NCI-H226 (cell line): ENCODE results near the gene NPLOC4.
"Not testable (repeated sequence)": the region's sequence is repeated elsewhere in the genome, so short reads cannot be mapped to it uniquely, and the experiment has no call there.

Experiments used
- DNase-seq: peaks from one replicate; pipeline ENCODE4 v3.0.0-alpha.2; 2015

NPLOC4 gene

DNA sequence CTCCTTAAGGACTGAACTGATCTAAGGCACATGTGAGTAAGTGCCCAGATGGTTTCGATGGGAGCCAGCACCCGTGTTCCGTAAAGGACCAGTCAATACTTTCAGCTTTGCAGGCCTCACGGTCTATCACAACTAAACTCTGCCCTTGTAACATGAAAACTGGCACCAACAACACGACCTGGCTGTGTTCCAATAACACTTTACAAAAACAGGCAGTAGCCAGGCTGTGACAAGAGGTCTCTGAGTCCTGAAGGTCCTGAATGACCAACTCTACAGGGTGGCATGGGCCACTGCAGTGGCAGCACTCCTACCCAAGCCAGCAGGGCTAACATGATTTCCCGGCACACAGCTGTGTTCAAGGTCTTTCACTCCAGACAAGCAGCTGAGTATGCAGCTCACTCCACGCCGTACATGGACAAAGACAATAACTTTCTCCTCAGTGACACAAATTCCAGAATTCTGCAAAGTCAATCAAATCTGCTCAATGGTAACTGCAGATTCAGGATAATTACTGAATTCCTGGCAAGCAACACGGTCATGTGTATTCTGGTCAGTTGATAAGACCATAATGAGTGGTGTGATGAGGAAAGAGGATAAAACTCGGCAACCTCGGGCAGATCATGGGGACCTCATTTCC lies 15.3 kb downstream of the NPLOC4 start:
- no peak for DNase-seq

DNA sequence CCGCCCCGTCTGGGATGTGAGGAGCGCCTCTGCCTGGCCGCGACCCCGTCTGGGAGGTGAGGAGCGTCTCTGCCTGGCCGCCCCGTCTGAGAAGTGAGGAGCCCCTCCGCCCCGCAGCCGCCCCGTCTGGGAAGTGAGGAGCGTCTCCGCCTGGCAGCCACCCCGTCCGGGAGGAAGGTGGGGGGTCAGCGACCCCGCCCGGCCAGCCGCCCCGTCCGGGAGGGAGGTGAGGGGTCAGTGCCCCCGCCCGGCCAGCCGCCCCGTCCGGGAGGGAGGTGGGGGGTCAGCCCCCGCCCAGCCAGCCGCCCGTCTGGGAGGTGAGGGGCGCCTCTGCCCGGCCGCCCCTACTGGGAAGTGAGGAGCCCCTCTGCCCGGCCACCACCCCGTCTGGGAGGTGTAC lies 18.6 kb downstream of the NPLOC4 start:
- DNase-seq = not testable (repeated sequence)

DNA sequence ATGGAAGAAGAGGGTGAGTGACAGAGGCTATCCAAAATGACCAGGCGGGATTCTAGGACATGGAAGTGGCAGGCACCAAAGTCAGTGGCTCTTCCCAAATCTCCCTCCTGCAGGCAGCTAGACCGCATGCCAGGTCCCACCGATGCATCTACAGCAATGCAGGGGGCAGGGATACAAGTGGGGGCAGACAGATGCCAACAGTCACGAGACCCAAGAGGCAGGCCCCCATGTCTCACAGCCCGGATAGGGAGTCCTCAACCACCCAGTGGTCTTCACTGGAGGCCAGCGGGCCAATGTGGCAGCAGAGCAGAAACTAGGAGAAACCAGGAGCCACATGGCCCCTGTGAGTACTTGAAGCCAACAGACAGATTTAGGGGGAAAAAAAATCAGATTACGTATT lies 20.0 kb downstream of the NPLOC4 start:
- DNase-seq = no peak

DNA sequence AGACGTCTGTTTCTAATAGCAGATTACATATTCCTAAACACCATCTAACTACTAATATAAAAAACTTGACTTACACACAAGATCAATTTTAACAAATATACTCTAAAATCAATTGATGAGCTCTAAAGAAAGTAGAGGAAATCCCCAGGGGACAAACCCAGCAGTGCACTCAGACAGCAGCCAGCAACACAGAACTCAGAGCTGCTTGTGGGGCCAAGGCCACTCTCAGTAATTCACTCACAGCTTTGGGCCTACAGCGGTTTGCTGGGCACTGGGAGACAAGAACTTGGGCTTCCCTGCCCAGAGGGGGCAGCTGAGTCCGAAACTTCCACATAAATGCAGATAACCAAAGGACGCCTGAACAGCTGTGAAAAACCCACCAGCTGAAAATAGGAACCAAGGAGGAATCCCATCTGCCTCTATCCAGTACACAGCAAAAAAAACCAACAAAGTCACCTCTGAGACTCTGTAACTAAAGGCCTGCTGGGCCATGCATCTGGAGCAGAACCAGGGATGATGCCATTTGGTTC lies 21.4 kb downstream of the NPLOC4 start:
- no peak for DNase-seq

GRCh38 chr17:81612172-81612970 lies 24.5 kb downstream of the NPLOC4 start:
- DNase-seq = no peak

- DNase-seq = no peak
These were observed 27.2 kb downstream of the NPLOC4 start for GRCh38 chr17:81609541-81610311.

DNA sequence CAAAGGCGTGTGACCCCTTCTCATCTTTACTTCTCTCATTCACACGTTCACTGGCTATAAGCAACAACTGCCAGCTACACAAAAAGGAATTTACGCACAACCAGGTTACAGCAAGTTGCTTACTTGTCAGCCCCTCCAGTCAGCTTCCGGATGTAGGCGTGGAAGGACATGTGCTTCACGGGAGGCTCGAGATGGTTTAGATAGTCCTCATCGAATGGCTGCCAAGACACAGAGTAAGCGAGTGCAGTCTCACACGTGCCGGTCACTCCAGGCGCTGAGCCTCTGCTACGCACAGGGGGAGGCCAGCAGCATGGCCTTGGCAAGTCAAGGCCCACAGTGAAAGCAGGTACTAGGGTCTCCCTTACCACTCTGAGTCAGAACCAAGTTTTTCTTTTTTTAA lies 28.3 kb downstream of the NPLOC4 start:
- DNase-seq = no peak

GRCh38 chr17:81608082-81608481 lies 28.8 kb downstream of the NPLOC4 start:
- no peak for DNase-seq

GRCh38 chr17:81607431-81607830 lies 29.5 kb downstream of the NPLOC4 start:
- no peak for DNase-seq

DNA sequence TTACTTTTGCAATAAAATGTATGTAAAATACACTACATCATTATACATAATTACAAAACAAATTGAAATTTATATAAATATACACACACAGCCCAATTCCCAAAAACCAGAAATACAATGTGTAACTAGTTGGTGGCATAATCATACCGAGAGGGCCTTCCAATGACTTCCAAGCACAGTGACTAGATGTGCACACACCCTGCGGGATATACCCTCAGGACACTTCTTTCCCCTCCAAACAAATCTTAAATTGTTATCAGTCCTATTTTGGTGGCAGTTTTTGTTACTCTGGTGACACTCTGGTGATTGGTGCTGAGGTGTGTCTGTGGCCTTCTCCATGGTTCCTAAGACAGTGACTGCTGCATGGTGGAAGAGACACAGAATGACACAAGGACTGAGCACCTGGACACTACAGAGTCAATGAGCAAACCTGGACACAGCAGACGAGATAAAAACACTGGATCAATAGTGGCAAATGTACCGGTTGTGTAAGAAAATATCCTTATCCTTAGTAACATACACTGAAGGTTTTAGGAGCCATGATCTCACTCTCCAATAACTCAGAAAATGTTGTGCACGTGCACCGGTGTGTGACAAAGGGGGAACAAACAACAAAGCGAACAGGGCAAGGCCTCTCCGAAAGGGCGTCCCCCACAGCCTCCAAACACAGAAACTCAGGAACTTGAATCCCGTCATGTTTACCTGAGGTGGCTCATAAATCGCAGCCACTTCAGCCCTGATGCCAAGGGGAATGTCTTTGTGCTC lies 32.9 kb downstream of the NPLOC4 start:
- no peak for DNase-seq

- peak; percentile 37 for DNase-seq
These were observed 35.3 kb downstream of the NPLOC4 start for GRCh38 chr17:81601525-81602120.

GRCh38 chr17:81599719-81600486 lies 37.0 kb downstream of the NPLOC4 start:
- no peak for DNase-seq

- DNase-seq = no peak
These were observed 43.6 kb downstream of the NPLOC4 start for GRCh38 chr17:81593105-81593871.

DNA sequence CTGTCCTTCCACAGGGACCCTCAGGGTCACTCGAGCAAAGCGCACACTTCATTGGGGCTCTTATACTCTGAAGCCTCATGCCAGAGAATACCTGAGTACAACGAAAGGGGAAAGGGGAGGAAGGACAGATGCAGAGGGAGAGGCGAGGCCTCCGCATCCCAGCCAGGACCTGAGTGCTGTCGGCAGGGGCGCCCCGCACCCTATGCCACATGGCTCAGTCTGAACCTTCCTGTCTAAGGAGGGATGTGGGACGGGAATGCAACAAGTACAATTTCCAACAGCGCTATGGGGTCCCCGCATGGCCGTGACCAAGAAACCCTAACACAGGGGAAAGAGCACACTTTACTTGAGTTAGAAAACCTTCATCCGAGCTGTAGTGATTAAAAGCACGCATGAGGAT lies 44.9 kb downstream of the NPLOC4 start:
- DNase-seq = no peak

DNA sequence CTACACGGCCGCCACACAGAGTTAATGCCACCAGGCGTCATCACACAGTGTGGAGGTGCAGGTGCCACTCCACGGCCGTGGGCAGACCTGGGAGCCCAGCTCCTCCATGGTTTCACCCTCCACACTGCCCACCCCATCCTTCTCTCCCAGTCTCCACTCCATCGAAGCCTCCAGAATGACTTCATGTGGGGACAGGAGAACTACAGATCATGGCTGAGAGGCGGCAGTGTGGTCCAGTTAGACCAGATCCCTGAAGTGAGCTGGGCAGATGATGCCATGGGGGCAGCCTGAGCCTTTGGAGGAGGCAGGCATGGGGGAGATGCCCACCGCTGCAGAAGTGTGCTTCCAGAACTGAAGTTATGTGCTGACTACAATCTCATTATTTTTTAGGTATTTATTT lies 46.8 kb downstream of the NPLOC4 start:
- no peak for DNase-seq

DNA sequence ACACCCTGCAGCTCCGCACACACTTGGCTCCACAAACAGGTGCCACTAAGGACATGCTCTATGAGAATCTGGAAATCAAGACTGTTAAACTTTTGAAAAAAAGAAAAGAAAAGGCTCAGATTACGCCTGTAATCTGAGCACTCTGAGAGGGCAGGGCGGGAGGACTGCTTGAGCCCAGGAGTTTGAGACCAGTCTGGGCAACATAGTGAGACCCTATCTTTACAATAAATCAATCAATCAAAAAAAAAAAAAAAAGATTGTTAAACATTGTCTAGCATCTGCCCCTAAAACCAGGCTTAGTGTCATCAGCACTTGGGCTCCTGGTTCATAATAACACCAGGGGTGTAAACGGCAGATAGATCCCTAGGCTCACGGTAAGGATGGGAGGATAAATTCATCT lies 47.3 kb downstream of the NPLOC4 start:
- no peak for DNase-seq

DNA sequence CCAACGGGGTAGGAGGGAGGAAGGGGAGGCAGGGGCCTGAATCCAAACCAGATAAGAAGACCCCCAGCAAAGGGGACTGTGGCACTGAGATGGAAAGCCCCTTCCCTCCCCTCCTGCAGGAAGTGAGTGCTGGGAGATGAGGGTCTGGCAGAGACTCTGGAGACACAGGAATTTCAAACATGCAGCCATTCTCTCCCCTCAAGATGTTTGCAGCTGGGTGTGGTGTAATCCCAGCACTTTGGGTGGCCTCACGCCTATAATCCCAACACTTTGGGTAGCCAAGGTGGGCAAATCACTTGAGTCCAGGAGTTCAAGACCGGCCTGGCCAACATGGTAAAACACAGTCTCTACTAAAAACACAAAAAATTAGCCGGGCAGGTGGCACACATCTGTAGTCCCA lies 50.8 kb downstream of the NPLOC4 start:
- DNase-seq = no peak

DNA sequence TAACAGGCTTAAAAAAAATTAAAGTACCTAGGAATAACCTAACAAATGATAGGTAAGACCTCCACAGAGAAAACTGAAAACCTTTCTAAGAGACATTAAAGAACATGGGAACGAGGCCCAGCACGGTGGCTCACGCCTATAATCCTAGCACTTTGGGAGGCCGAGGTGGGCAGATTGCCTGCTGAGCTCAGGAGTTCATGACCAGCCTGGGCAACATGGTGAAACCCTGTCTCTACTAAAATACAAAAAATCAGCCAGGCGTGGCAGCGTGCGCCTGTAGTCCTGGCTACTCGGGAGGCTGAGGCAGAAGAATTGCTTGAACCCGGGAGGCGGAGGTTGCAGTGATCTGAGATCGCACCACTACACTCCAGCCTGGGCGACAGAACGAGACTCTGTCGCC lies 52.1 kb downstream of the NPLOC4 start:
- DNase-seq = not testable (repeated sequence)

- no peak for DNase-seq
These were observed 53.1 kb downstream of the NPLOC4 start for GRCh38 chr17:81583589-81584342.

DNA sequence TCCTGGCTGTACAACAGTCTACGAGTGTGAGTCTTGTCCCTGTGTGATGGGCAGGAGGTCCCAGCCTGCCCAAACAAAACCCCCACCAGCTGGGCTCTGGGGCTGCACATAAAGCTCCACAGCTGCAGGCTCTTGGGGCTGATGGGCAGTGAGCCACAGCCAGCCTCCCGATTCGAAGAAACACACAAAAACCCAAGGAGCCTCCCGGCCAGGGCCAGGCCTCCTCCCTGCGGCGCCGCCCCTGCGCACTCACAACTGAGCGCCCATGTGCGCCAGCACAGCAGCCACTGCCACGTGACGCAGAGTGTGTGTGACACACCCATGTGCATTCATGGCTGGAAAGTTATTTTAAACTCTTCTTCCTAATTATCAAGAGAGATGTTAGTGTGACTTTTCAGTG lies 54.2 kb downstream of the NPLOC4 start:
- no peak for DNase-seq
